CD4-positive, alpha-beta T cell treated with Interleukin-15 for 1 hour (primary cell): ENCODE data around the gene TUBA1A.
"Not testable (repeated sequence)": the region's sequence is repeated elsewhere in the genome, so short reads cannot be mapped to it uniquely, and the experiment has no call there.

Experiments used
- DNase-seq: peaks from one replicate; pipeline ENCODE4 v3.0.0-alpha.2; 2020

TUBA1A gene

DNA sequence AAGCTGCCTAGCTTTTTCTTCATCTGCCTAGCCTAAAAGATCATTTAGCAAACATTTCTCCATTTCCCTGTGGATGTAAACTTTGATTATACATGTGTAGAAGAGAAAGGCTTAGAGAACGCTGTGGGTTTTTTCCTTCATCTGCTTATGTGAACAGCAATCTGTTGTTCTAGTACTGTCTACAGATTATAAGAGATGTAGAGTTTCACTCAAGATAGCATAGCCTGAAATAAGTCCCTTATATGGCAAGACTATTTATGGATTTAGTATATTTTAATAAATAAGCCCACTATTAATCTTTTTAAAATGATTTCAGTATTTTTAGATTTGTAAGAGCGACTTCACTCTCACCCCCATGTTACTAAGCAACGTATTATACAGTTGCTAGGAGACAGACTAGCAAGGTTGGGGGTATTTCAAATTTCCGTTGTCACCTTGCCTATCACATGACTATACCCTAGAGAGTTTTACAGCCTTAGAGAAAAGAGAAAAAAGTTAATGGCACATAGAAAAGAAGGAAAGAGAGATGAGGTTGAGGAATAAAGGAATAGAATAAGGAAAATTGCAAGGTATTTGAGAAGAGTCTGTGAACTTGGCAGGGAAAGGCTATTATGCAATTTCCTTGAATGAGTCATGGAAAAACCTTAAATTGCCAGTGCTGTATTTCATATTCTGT, 12.2 kb upstream of the TUBA1A start:
- no peak for DNase-seq

DNA sequence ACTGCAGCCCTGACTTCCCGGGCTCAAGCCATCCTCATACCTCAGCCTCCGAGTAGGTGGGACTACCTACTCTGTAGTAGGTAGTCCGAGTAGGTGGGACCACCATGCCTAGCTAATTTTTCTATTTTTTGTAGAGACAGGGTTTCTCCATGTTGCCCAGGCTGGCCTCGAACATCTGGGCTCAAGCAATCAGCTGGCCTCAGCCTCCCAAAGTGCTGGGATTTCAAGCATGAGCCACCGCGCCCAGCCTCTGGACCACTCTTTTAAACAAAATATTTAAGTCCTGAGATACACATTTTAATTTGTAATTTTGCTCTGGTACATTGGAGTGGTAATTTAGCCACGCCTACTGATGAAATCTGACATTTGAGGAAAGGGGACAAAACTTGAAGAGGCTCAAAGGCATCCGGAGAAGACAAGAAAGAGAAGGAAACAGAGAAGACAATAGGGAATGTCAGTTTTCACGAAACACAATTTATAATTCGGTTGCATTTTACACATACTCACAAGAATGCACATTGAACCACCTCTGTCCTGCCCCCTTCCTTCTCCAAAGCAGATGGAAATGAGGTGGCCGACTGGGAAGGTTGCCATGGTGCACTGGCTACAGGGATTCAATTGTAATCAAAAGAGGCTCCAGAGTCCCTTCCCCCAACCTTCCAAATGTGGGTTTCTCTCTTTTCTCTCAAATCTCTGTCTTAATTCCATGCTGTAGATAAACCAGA, 9.7 kb upstream of the TUBA1A start:
- DNase-seq, result no peak

DNA sequence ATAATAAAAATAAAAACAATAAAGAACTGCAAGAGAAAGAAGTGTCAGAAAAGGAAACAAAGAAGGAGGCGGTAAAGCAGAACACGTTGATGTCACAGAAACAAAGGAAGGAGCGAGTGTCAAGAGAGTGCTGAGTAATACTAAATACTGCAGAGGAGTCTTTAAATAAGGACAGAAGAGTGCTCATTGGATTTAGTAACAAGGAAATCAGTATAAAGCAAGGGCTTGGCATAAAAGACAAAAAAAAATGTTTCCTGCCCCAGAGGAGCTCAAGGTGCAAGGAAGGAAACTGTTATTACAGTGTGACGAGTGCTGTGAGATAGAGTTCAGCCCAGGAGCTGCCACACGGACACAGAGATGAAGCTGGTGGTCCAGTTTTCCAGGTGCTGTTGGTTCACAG, 8.4 kb upstream of the TUBA1A start:
- no peak for DNase-seq

- peak; percentile 22 for DNase-seq
Measured at GRCh38 chr12:49195736-49196135, 6.9 kb upstream of the TUBA1A start.

DNA sequence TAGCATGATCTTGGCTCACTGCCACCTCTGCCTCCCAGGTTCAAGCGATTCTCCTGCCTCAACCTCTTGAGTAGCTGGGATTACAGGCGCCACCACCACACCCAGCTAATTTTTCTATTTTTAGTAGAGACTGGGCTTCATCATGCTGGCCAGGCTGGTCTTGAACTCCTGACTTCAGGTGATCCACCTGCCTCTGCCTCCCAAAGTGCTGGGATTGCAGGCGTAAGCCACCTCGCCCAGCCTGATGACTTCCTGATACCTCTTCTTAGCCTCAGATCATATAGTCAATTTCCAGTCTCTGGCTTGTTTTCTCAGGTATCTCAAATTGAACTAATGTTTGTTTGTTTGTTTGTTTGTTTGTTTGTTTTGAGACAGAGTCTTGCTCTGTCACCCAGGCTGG, 4.9 kb upstream of the TUBA1A start:
- not testable (repeated sequence) for DNase-seq

DNA sequence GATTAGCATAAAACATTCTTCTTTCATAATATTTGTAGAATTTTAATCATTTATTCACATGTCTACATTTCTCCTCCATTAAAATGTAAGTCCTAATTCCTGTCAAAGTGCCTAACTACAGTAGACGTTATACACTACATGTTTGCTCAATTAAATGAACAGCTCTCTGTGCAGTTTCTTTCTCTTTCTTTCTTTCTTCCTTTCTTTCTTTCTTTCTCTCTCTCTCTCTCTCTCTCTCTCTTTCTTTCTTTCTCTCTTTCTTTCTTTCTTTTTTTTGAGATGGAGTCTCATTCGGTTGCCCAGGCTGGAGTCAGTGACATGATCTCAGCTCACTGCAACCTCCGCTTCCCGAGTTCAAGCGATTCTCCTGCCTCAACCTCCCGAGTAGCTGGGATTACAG, 2.6 kb upstream of the TUBA1A start:
- not testable (repeated sequence) for DNase-seq

GRCh38 chr12:49190974-49191373, 2.1 kb upstream of the TUBA1A start:
- no peak for DNase-seq

DNA sequence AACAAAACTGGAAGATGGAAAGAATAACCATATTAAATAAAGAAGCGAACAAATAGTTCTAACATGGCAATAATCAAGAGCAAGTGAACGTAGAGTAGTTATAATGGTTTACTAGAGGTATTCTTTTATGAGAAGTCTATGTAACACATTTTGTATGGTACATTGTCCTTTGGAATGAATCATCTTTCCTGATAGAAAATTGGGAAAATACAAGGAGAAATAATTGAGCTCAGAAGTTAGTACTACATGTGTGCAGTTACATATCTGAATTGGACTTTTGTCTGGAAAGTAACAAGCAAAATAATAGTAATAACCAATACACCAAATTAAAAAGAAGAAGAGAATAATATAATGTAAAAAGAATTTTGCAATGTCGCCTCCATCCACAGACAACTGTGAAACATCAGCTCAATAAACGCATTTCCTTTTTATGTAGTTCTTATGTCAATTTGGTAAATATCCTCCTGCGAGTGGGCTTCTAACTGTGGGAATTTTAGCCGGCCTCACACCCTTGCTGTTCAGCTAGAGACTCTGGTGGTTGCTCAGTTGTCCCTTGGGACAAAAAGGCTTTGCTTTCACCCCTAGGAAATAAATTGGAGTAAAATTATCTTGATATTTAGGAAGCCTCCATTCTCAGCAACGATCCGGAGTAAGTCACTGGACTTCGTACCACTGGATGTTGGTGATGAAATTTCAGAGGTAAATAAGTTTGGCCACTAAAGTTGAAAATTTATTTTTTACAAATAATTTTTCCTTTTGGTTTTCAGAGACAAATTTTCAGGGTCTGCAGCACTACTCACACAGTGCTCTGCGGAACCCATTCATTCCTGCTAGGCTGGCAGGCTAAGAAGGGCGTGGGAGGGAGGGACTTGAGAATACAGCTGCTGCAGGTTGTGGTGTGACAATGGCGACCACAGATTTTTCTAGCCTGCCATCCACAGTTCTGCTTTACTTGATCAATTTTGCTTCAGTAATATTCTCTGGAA, 1.1 kb upstream of the TUBA1A start:
- no peak for DNase-seq

DNA sequence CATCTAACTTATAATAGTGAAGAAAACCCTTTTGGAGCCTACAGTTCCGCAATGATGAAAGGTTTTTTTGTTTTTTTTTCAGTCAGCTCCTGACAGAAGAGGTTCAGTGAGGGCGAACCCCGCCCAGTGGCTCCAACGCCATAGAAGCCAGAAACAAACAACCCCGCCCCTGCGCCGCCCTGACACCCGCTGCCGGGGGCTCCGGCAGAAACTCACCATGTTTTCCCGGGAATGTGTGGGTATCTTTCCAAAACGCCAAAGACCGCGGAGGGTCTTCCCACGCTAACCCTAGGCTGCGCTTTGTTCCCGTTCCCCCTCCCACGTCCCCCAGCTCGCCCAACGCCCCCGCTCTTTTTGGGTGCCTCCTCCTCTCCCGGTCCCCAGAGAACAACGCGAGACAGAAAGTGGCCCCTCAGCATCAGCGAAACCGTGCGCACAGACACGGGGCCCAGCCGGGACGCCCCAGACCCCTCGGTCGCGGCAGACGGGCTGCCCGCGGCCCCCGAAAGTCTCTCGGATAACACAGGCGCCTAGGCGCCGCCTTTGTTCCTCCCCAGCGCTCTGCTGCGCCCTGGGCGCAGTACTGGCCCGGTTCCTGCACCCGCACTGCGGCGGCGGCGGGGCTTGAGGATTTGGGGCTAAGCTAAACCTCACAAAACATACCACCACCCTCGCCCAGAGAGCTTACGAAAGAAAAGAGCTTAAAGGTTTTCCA, 522 bp downstream of the TUBA1A start:
- peak; percentile 86 for DNase-seq

DNA sequence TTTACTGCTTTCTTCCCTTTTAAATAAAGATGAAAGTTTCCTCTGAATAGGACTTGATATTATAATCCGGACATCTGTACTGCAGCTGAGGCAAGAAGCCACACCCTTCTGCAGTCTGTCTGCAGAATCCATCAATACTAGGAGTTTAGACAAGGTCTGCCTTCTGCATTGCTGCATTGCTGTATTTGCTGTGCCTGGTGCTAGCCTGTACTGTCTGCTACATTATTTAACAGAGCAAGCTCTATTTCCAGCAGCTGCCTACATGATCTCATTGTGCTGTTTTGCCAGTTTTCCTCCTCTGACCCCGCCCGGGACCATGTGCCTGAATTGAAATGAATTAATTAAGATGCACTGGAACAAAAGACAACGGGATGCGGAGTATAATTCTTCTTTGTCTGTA, 1.7 kb downstream of the TUBA1A start:
- no peak for DNase-seq

GRCh38 chr12:49186307-49186706, 2.6 kb downstream of the TUBA1A start:
- DNase-seq, result not testable (repeated sequence)

DNA sequence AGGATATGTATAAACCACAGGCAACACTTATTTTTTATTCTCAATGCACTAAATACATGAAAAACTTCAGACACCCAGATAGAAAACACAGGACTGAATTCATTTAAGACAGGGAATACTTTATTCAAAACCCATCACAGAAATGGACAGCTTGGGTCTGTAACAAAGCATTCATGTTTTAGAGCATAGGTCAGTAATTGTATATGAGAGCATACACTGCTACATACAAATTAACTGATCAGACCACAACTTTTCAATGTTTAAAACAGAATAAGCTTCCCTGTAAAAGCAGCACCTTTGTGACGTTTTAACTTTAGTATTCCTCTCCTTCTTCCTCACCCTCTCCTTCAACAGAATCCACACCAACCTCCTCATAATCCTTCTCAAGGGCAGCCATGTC, 4.2 kb downstream of the TUBA1A start:
- DNase-seq, result not testable (repeated sequence)

- DNase-seq, result not testable (repeated sequence)
Measured at GRCh38 chr12:49183214-49183950, 5.5 kb downstream of the TUBA1A start.

DNA sequence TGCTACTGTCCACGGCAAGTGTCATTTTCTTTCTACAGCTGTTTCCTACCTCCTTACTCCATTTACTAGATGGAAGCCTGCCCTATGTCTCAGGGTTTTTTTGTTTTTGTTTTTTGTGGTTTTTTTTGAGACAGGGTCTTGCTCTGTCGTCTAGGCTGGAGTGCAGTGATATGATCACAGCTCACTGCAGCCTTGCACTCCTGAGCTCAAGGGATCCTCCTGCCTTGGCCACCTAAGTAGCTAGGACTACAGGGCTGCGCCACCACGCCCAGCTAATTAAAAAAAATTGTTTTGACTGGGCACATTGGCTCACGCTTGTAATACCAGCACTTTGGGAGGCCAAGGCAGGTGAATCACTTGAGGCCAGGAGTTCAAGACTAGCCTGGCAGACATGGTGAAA, 14.7 kb downstream of the TUBA1A start:
- no peak for DNase-seq

DNA sequence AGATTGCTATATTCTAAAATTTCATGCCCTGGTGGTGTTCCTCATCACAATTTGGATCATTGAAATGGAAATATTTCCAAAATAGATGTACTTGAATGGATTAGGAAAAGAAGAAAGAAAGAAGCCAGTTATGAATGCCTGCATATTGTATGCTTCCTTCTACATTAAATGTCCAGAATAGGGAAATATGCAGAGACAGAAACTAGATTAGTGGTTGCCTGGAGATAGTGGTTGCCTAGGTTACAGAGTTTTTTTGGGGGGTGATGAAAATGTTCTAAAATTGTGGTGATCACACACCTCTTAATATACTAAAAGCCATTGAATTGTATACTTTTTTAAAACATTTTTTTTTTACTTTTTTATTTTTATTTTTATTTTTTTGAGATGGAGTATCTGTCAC, 18.0 kb downstream of the TUBA1A start:
- DNase-seq, result no peak

DNA sequence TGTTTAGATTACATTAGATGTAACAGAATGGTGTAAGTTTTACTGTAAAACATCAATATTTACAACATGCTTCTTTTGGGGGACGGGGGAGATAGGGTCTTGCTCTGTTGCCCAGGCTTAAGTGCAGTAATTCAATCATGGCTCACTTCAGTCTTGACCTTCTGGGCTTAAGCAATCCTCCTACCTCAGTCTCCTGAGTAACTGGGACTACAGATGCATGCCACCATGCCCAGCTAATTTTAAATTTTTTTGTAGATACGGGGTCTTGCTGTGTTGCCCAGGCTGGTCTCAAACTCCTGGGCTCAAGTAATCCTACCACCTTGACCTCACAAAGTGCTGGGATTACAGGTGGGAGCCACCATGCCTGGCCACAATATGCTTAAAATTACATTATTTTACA, 23.8 kb downstream of the TUBA1A start:
- no peak for DNase-seq

GRCh38 chr12:49161901-49162300, 27.0 kb downstream of the TUBA1A start:
- DNase-seq, result not testable (repeated sequence)

DNA sequence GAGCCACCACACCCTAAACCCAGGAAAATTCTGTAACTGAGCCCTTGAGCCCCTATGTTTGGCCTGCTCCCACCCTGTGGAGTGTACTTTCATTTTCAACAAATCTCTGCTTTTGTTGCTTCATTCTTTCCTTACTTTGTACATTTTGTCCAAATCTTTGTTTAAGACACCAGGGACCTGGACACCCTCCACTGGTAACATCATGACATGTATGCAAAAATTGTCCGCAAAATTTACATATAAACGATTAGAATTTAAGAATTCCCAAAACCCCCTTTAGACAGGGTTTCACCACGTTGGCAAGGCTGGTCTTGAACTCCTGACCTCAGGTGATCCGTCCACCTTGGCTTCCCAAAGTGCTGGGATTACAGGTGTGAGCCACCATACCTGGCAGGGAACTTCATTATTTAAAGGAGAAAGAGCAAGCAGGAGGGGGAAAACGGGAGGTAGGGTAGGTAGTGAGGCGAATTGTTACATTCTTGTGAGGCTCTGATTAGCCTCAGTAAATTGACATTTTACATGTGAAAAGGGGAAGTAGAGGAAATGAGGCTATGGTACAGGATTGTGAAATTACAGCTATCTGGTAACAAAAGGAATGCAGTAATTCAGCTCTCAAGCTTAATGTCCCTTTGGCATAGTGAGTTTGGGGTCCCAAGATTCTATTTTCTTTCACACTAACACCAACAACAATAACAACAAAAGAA, 27.6 kb downstream of the TUBA1A start:
- DNase-seq, result no peak

- no peak for DNase-seq
Measured at GRCh38 chr12:49160399-49160798, 28.5 kb downstream of the TUBA1A start.

DNA sequence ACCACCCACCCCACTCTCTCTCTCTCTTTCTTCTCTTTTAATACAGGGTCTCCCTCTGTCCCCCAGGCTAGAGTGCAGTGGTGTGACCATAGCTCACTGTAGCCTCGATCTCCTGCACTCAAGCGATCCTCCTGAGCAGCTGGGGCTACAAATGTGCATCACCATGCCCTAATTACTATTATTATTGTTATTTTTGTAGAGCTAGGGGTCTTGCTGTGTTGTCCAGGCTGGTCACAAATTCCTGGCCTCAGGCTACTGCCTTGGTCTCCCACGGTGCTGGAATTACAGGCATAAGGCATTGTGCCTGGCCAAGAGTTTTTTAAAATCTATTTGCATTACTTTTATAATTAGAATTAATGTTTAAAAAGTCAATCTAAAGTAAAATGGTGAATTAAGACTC, 34.7 kb downstream of the TUBA1A start:
- DNase-seq, result no peak

DNA sequence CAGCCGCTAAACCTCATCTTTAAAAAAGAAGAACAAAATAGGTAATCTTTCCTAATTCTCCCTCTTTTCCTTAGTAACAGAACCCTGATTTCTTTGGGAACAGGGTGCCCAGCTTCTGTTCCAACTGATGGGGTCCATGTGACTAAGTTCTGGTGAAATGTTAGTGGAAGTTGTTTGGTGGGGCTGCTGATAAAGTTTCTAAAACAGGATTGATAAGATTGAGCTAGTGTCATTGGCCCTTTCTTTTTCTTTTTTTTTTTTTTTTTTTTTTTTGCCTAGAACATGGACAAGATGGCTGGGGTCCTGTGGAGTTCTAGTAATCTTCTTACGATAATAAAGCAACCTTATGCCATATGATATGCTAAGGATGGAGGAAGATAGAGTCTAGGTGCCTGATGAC, 41.5 kb downstream of the TUBA1A start:
- no peak for DNase-seq
